ENCODE data around the gene PIK3R5. TPM values are rescaled to one million over a fixed set of nuclear protein-coding genes. Genes with fewer than 3 reads are reported as not detected.

Gene PIK3R5
- total and polyA plus RNA-seq, 3 donors from 2014 or later, result 6.1 to 14.0 (median 7.4) TPM

DNA sequence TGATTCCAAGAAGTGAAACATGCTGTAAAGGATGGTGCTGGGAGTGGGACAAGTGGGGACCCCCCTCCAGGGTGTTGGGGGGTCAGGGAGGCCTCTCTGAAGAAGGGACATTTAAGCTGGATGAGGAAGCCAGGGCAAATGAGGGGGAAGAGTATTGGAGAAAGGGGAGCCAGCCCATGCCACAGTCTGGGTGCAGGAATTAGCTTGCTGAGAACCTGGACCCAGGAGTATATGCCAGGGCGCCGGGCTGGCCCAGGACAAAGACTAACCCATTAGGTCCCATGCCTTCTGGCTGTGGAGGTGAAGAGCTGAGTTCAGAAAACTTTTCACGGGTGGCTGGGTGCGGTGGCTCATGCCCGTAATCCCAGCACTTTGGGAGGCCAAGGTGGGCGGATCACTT lies 52.4 kb downstream of the PIK3R5 start:
- 92 to 94% methylated on average over 6 of the region's 6 CpGs for WGBS, 2 donors
- Histone ChIP-seq H3K4me3 (no peak overlapping the region), H3K27me3 (no peaks in the 10 kb centered on the region), H3K9me3 (no peaks in the 10 kb centered on the region), H3K4me1 (no peaks in the 10 kb centered on the region), H3K36me3 (ENCODE audit: low read depth, missing control alignments) (no peaks in the 10 kb centered on the region), H3K27ac (no peak overlapping the region)
- no peak for DNase-seq
- intact Hi-C loops (cut with DNase I; ENCODE audit: low total_unique reads), result no loop called here
- TF ChIP-seq, protein P1, sequence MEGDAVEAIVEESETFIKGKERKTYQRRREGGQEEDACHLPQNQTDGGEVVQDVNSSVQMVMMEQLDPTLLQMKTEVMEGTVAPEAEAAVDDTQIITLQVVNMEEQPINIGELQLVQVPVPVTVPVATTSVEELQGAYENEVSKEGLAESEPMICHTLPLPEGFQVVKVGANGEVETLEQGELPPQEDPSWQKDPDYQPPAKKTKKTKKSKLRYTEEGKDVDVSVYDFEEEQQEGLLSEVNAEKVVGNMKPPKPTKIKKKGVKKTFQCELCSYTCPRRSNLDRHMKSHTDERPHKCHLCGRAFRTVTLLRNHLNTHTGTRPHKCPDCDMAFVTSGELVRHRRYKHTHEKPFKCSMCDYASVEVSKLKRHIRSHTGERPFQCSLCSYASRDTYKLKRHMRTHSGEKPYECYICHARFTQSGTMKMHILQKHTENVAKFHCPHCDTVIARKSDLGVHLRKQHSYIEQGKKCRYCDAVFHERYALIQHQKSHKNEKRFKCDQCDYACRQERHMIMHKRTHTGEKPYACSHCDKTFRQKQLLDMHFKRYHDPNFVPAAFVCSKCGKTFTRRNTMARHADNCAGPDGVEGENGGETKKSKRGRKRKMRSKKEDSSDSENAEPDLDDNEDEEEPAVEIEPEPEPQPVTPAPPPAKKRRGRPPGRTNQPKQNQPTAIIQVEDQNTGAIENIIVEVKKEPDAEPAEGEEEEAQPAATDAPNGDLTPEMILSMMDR (IDR thresholded peaks at IDR 0.05), result no peak
- TF ChIP-seq POLR2A (IDR thresholded peaks at IDR 0.05), result no peak

- intact Hi-C loops (cut with DNase I; ENCODE audit: low total_unique reads), result no loop called here
- WGBS, 2 donors, result 86 to 88% methylated on average over 18 of the region's 18 CpGs
- Histone ChIP-seq H3K27ac (no peak overlapping the region), H3K9me3 (no peaks in the 10 kb centered on the region), H3K4me3 (no peak overlapping the region), H3K4me1 (no peaks in the 10 kb centered on the region), H3K27me3 (no peaks in the 10 kb centered on the region), H3K36me3 (ENCODE audit: low read depth, missing control alignments) (no peaks in the 10 kb centered on the region)
- no peak for DNase-seq
- TF ChIP-seq, protein P1 (IDR thresholded peaks at IDR 0.05), result no peak
- TF ChIP-seq POLR2A (IDR thresholded peaks at IDR 0.05), result no peak
These were observed 53.2 kb downstream of the PIK3R5 start for GRCh38 chr17:8912084-8912981.

- no peak overlapping the region for H3K4me3 ChIP-seq
- no peak overlapping the region for H3K27ac ChIP-seq
- no peaks in the 10 kb centered on the region for H3K27me3 ChIP-seq
- H3K9me3 ChIP-seq, result no peaks in the 10 kb centered on the region
- H3K4me1 ChIP-seq, result no peaks in the 10 kb centered on the region
- intact Hi-C loops (cut with DNase I; ENCODE audit: low total_unique reads), result no loop called here
- H3K36me3 ChIP-seq (ENCODE audit: low read depth, missing control alignments), result no peaks in the 10 kb centered on the region
- no peak for DNase-seq
- WGBS, 2 donors, result 87% methylated on average over 5 to 18 of the region's 18 CpGs
- TF ChIP-seq, protein P1 (IDR thresholded peaks at IDR 0.05), result no peak
- no peak for TF ChIP-seq POLR2A (IDR thresholded peaks at IDR 0.05)
These were observed 54.4 kb downstream of the PIK3R5 start for GRCh38 chr17:8910969-8911604.

- no peak for DNase-seq
- Histone ChIP-seq H3K27me3 (no peaks in the 10 kb centered on the region), H3K27ac (no peak overlapping the region), H3K4me1 (no peaks in the 10 kb centered on the region), H3K36me3 (ENCODE audit: low read depth, missing control alignments) (no peaks in the 10 kb centered on the region), H3K4me3 (no peak overlapping the region), H3K9me3 (no peaks in the 10 kb centered on the region)
- intact Hi-C loops (cut with DNase I; ENCODE audit: low total_unique reads), result no loop called here
- WGBS, 2 donors, result 73 to 75% methylated on average over 8 of the region's 8 CpGs
- TF ChIP-seq, protein P1 (IDR thresholded peaks at IDR 0.05), result no peak
- TF ChIP-seq POLR2A (IDR thresholded peaks at IDR 0.05), result no peak
These were observed 55.8 kb downstream of the PIK3R5 start for GRCh38 chr17:8909586-8910270.
